Rectal smooth muscle tissue (tissue), 1 donor: Measurements from ENCODE around the gene PTPN20.

Source experiments
- H3K27ac ChIP-seq: one replicate; pipeline ENCODE4 v1.7.0; 2013; ENCODE audit warnings: low read depth, low read length, inconsistent platforms
- H3K27me3 ChIP-seq: one replicate; pipeline ENCODE4 v1.7.0; 2013; ENCODE audit warnings: low read length; ENCODE audit not compliant: control insufficient read depth, insufficient read depth
- H3K36me3 ChIP-seq: one replicate; pipeline ENCODE4 v1.7.0; 2013; ENCODE audit warnings: low read length; ENCODE audit not compliant: control insufficient read depth, insufficient read depth
- H3K4me1 ChIP-seq: one replicate; pipeline ENCODE4 v1.7.0; 2013; ENCODE audit warnings: low read length; ENCODE audit not compliant: control insufficient read depth, insufficient read depth
- H3K4me3 ChIP-seq: one replicate; pipeline ENCODE4 v1.7.0; 2013; ENCODE audit warnings: low read length
- H3K9ac ChIP-seq: one replicate; pipeline ENCODE4 v1.7.0; 2013; ENCODE audit warnings: low read length

PTPN20 gene

GRCh38 chr10:47035171-47035818 lies 124.1 kb downstream of the PTPN20 start:
- Histone ChIP-seq H3K36me3 (no peaks in the 10 kb centered on the region), H3K27ac (no peak overlapping the region), H3K4me3 (no peak overlapping the region), H3K9ac (no peak overlapping the region), H3K4me1 (no peaks in the 10 kb centered on the region), H3K27me3 (no peaks in the 10 kb centered on the region)

GRCh38 chr10:47035819-47036337 lies 124.7 kb downstream of the PTPN20 start:
- Histone ChIP-seq H3K4me3 (no peak overlapping the region), H3K27me3 (no peaks in the 10 kb centered on the region), H3K9ac (no peak overlapping the region), H3K36me3 (no peaks in the 10 kb centered on the region), H3K4me1 (no peaks in the 10 kb centered on the region), H3K27ac (no peak overlapping the region)

- H3K9ac ChIP-seq = no peak overlapping the region
- H3K36me3 ChIP-seq = no peaks in the 10 kb centered on the region
- H3K27ac ChIP-seq = no peak overlapping the region
- H3K4me3 ChIP-seq = no peak overlapping the region
- H3K27me3 ChIP-seq = no peaks in the 10 kb centered on the region
- H3K4me1 ChIP-seq = no peaks in the 10 kb centered on the region
Observed at GRCh38 chr10:47036771-47037170, 125.5 kb downstream of the PTPN20 start.

GRCh38 chr10:47037654-47038425 lies 126.6 kb downstream of the PTPN20 start:
- H3K4me3 ChIP-seq = no peak overlapping the region
- H3K36me3 ChIP-seq = no peaks in the 10 kb centered on the region
- H3K9ac ChIP-seq = no peak overlapping the region
- H3K27ac ChIP-seq = no peak overlapping the region
- H3K27me3 ChIP-seq = no peaks in the 10 kb centered on the region
- H3K4me1 ChIP-seq = no peaks in the 10 kb centered on the region

GRCh38 chr10:47038881-47039561 lies 127.8 kb downstream of the PTPN20 start:
- Histone ChIP-seq H3K36me3 (no peaks in the 10 kb centered on the region), H3K9ac (no peak overlapping the region), H3K27me3 (no peaks in the 10 kb centered on the region), H3K4me1 (no peaks in the 10 kb centered on the region), H3K27ac (no peak overlapping the region), H3K4me3 (no peak overlapping the region)

- Histone ChIP-seq H3K27ac (no peak overlapping the region), H3K27me3 (no peaks in the 10 kb centered on the region), H3K4me3 (no peak overlapping the region), H3K9ac (no peak overlapping the region), H3K4me1 (no peaks in the 10 kb centered on the region), H3K36me3 (no peaks in the 10 kb centered on the region)
Observed at GRCh38 chr10:47039562-47039913, 128.3 kb downstream of the PTPN20 start.

- no peak overlapping the region for H3K27ac ChIP-seq
- H3K9ac ChIP-seq = no peak overlapping the region
- H3K36me3 ChIP-seq = no peaks in the 10 kb centered on the region
- no peak overlapping the region for H3K4me3 ChIP-seq
- no peaks in the 10 kb centered on the region for H3K4me1 ChIP-seq
- no peaks in the 10 kb centered on the region for H3K27me3 ChIP-seq
Observed at GRCh38 chr10:47040041-47040491, 128.8 kb downstream of the PTPN20 start.

- Histone ChIP-seq H3K36me3 (no peaks in the 10 kb centered on the region), H3K27ac (no peak overlapping the region), H3K27me3 (no peaks in the 10 kb centered on the region), H3K4me1 (no peaks in the 10 kb centered on the region), H3K9ac (no peak overlapping the region), H3K4me3 (no peak overlapping the region)
Observed at GRCh38 chr10:47040681-47041080, 129.5 kb downstream of the PTPN20 start.

- no peaks in the 10 kb centered on the region for H3K36me3 ChIP-seq
- no peak overlapping the region for H3K27ac ChIP-seq
- no peak overlapping the region for H3K4me3 ChIP-seq
- no peaks in the 10 kb centered on the region for H3K27me3 ChIP-seq
- H3K4me1 ChIP-seq = no peaks in the 10 kb centered on the region
- H3K9ac ChIP-seq = no peak overlapping the region
Observed at GRCh38 chr10:47041396-47042198, 130.4 kb downstream of the PTPN20 start.

- Histone ChIP-seq H3K4me1 (no peaks in the 10 kb centered on the region), H3K9ac (no peak overlapping the region), H3K36me3 (no peaks in the 10 kb centered on the region), H3K4me3 (no peak overlapping the region), H3K27me3 (no peaks in the 10 kb centered on the region), H3K27ac (no peak overlapping the region)
Observed at GRCh38 chr10:47042199-47042473, 130.9 kb downstream of the PTPN20 start.

- no peak overlapping the region for H3K27ac ChIP-seq
- no peaks in the 10 kb centered on the region for H3K4me1 ChIP-seq
- H3K9ac ChIP-seq = no peak overlapping the region
- H3K27me3 ChIP-seq = no peaks in the 10 kb centered on the region
- no peaks in the 10 kb centered on the region for H3K36me3 ChIP-seq
- no peak overlapping the region for H3K4me3 ChIP-seq
Observed at GRCh38 chr10:47042780-47043750, 131.8 kb downstream of the PTPN20 start.
